Ovary (tissue), 3 donors: Measurements from ENCODE around the gene BHMT2.

Source experiments
- EP300 ChIP-seq: sonication (generic); formaldehyde crosslinking; IDR thresholded peaks from one replicate; pipeline ENCODE4 v1.6.1; 2017; ENCODE audit warnings: antibody characterized with exemption
- POLR2A ChIP-seq: fragments of 450-650 bp; IDR thresholded peaks from one replicate; pipeline ENCODE4 v1.6.1; 2017; ENCODE audit warnings: antibody characterized with exemption, mild to moderate bottlenecking, moderate library complexity
- TF ChIP-seq, protein P1 (sequence below), 3 donors: fragments of 450-650 bp in 2 of 3; fragments of 200-600 bp in 1 of 3; IDR thresholded peaks; one replicate each; pipeline versions ENCODE4 v1.5.1 to v1.8.0; 2016 to 2022; ENCODE audit warnings: antibody characterized with exemption in 3 of 3, mild to moderate bottlenecking in 1 of 3
- donor health status: DM: no; HTN: no; CAD: no.

DNA sequence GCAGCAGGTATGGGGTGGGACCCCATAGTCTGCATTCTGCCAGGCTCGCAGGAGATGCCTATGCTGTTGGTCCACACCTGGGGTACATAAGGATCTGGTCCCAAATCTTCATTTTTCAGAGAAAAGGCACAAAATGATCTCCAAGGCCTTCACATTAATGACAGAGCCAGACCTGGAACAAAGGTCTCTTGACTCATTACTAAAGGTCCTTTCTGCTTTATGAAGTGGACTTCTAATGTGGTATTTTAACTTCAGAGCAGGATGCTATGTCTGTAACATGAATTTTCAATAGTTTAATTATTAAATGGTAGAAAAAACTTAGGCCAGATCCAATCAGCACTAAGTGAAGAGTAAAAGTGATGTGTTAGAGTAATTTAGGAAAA lies 38.1 kb upstream of the BHMT2 start:
- TF ChIP-seq, protein P1, sequence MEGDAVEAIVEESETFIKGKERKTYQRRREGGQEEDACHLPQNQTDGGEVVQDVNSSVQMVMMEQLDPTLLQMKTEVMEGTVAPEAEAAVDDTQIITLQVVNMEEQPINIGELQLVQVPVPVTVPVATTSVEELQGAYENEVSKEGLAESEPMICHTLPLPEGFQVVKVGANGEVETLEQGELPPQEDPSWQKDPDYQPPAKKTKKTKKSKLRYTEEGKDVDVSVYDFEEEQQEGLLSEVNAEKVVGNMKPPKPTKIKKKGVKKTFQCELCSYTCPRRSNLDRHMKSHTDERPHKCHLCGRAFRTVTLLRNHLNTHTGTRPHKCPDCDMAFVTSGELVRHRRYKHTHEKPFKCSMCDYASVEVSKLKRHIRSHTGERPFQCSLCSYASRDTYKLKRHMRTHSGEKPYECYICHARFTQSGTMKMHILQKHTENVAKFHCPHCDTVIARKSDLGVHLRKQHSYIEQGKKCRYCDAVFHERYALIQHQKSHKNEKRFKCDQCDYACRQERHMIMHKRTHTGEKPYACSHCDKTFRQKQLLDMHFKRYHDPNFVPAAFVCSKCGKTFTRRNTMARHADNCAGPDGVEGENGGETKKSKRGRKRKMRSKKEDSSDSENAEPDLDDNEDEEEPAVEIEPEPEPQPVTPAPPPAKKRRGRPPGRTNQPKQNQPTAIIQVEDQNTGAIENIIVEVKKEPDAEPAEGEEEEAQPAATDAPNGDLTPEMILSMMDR (IDR thresholded peaks at IDR 0.05): no peak
- TF ChIP-seq EP300: no peak
- TF ChIP-seq POLR2A: no peak
